MM.1S (cell line): ENCODE results near the gene NT5DC2.

Source experiments
- CTCF ChIP-seq: fragments of 300-600 bp; sonication (generic); IDR thresholded peaks from 2 replicates; pipeline ENCODE4 v1.5.1; 2016; ENCODE audit warnings: antibody characterized with exemption, low read length, mixed read lengths
- EZH2phosphoT487 ChIP-seq: fragments of 300-600 bp; sonication (generic); IDR thresholded peaks from 2 replicates; pipeline ENCODE4 v1.6.1; 2018; ENCODE audit warnings: antibody characterized with exemption, low read length

- TF ChIP-seq CTCF: no peak
- TF ChIP-seq EZH2phosphoT487: no peak
Observed at GRCh38 chr3:52554026-52554755, 20.5 kb upstream of the NT5DC2 start.
